WI38 (cell line): Measurements from ENCODE around the gene FAM168A.

ENCODE experiments used
- H3K4me3 ChIP-seq: 2 replicates; pipeline ENCODE4 v1.5.1; 2011; ENCODE audit warnings: low read depth, mild to moderate bottlenecking, control low read depth, low read length
- CTCF ChIP-seq: IDR thresholded peaks from 2 replicates; pipeline ENCODE4 v1.5.1; 2012; ENCODE audit warnings: low read depth, mild to moderate bottlenecking, control low read depth, low read length

The FAM168A gene

DNA sequence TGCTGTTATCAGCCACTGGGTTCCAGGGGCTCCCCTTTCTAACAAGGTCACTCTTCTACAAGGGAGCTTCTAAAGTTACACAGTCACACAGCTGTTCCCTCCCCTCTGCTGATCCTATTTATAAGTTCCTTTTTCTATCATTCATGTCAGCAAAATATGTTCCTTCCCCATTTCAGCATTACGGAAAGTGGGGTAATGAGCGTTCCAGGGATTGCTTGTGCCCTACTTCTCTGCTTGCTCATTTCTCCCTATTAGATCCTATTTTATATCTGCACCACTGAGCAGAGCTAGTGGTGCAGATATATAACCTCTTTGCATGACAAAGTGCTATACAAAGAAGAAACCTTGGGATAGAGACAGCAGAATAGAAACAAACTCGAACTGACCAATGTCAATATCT, 25.8 kb upstream of the FAM168A start:
- TF ChIP-seq CTCF = no peak
- no peak overlapping the region for H3K4me3 ChIP-seq

GRCh38 chr11:73622926-73623593, 25.1 kb upstream of the FAM168A start:
- H3K4me3 ChIP-seq = no peak overlapping the region
- TF ChIP-seq CTCF = no peak

GRCh38 chr11:73614591-73614990, 16.7 kb upstream of the FAM168A start:
- TF ChIP-seq CTCF = no peak
- no peak overlapping the region for H3K4me3 ChIP-seq

DNA sequence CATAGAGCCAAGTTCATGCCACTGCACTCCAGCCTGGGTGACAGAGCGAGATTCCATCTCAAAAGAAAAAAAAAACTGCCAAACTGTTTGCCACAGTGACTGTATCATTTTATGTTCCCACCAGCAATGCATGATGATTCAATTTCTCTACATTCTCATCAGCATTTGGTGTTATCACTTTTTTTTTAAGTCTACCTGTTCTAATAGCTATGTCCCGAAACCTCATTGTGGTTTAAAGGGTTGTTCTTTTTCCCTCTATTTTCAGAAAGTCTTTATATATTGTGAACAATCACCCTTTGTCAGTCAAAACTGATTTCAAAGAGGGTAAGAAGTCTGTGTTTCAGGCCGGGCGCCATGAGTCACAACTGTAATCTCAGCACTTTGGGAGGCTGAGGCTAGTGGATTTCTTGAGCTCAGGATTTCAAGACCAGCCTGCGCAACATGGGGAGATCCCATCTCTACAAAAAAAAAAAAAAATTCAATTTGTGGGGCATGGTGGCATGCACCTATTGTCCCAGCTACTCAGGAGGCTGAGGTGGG, 14.8 kb upstream of the FAM168A start:
- TF ChIP-seq CTCF = no peak

GRCh38 chr11:73598719-73599379, 937 bp upstream of the FAM168A start:
- TF ChIP-seq CTCF = no peak
- peak overlapping the region; percentile 78 for H3K4me3 ChIP-seq

More for the DNA sequence above, 14.8 kb upstream of the FAM168A start:
- no peak overlapping the region for H3K4me3 ChIP-seq

DNA sequence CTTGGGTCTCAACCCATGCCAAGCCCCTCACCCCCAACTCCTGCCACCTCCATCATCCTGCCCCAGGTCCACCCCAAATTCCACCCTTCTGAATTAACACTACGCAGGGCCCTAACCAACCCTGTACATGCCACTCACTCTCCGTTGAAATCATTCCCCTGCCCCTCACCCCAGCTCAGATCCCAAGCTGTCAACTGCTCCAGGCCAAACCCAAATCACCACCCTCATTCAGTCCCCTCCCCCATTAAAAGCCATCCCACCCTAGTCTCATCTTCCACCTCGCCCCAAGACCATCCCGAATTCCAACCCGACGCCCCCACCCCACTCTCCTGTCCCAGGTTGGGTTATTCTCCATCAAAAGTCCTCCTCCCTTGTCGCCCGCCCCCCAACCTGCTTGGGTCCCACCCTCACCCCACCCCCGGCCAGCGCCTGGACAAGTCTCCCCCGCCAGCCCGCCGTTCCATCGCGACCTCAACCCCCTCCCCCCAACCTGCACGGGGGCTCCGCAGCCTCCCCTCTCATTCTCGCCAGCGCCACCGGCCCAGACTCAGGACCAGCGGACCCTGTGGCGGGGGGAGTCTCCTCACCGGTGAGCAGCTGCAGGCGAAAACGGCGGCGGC, 466 bp downstream of the FAM168A start:
- no peak for TF ChIP-seq CTCF
- H3K4me3 ChIP-seq = peak overlapping the region; percentile 78

- peak overlapping the region; percentile 78 for H3K4me3 ChIP-seq
- no peak for TF ChIP-seq CTCF
Measured at GRCh38 chr11:73596547-73596946, 1.4 kb downstream of the FAM168A start.
